Measurements from ENCODE around the gene TDRD7.
"Not testable (repeated sequence)": the region's sequence is repeated elsewhere in the genome, so short reads cannot be mapped to it uniquely, and the experiment has no call there.

Gene TDRD7

GRCh38 chr9:97430316-97431043, 18.6 kb downstream of the TDRD7 start:
- no peak for DNase-seq

- no peak for DNase-seq
Observed at GRCh38 chr9:97431044-97431441, 19.1 kb downstream of the TDRD7 start.

GRCh38 chr9:97431549-97432143, 19.8 kb downstream of the TDRD7 start:
- no peak for DNase-seq

GRCh38 chr9:97437051-97437600, 25.2 kb downstream of the TDRD7 start:
- no peak for DNase-seq

GRCh38 chr9:97438257-97438656, 26.4 kb downstream of the TDRD7 start:
- DNase-seq = no peak

GRCh38 chr9:97438666-97439065, 26.8 kb downstream of the TDRD7 start:
- DNase-seq = no peak

GRCh38 chr9:97440160-97440559, 28.3 kb downstream of the TDRD7 start:
- no peak for DNase-seq

- no peak for DNase-seq
Observed at GRCh38 chr9:97441729-97442128, 29.8 kb downstream of the TDRD7 start.

GRCh38 chr9:97445119-97445701, 33.3 kb downstream of the TDRD7 start:
- no peak for DNase-seq

- no peak for DNase-seq
Observed at GRCh38 chr9:97447001-97447400, 35.1 kb downstream of the TDRD7 start.

GRCh38 chr9:97453573-97453972, 41.7 kb downstream of the TDRD7 start:
- DNase-seq = not testable (repeated sequence)

- DNase-seq = not testable (repeated sequence)
Observed at GRCh38 chr9:97456841-97457240, 44.9 kb downstream of the TDRD7 start.

GRCh38 chr9:97459326-97459725, 47.4 kb downstream of the TDRD7 start:
- DNase-seq = no peak

- DNase-seq = no peak
Observed at GRCh38 chr9:97462159-97462558, 50.3 kb downstream of the TDRD7 start.

- DNase-seq = no peak
Observed at GRCh38 chr9:97462914-97463313, 51.0 kb downstream of the TDRD7 start.

GRCh38 chr9:97468658-97469448, 57.0 kb downstream of the TDRD7 start:
- peak; percentile 25 for DNase-seq

GRCh38 chr9:97470076-97470475, 58.2 kb downstream of the TDRD7 start:
- DNase-seq = no peak

- no peak for DNase-seq
Observed at GRCh38 chr9:97473717-97474116, 61.8 kb downstream of the TDRD7 start.

- DNase-seq = no peak
Observed at GRCh38 chr9:97474372-97474925, 62.6 kb downstream of the TDRD7 start.

- DNase-seq = no peak
Observed at GRCh38 chr9:97475059-97475458, 63.2 kb downstream of the TDRD7 start.

- no peak for DNase-seq
Observed at GRCh38 chr9:97478301-97478981, 66.5 kb downstream of the TDRD7 start.

- no peak for DNase-seq
Observed at GRCh38 chr9:97479496-97480159, 67.7 kb downstream of the TDRD7 start.

Data from activated naive CD4-positive, alpha-beta T cell treated with anti-CD3 and anti-CD28 coated beads, Interleukin-2, amount 50 U/mL, for 16 hours (primary cell).